Heart left ventricle (tissue), 13 donors: ENCODE results near the gene SOX6.

ENCODE experiments used
- CTCF ChIP-seq, 12 donors: fragments of 200-600 bp; sonication (generic) in 4 of 12; IDR thresholded peaks; one replicate each; pipeline versions ENCODE4 v1.5.0 to v1.8.0; 2018 to 2022; ENCODE audit warnings: antibody characterized with exemption in 12 of 12, mild to moderate bottlenecking in 5 of 12
- POLR2A ChIP-seq, 2 donors: fragments of 450-650 bp; IDR thresholded peaks; one replicate each; pipeline ENCODE4 v1.6.1; 2017; ENCODE audit warnings: antibody characterized with exemption in 2 of 2, mild to moderate bottlenecking in 2 of 2, moderate library complexity in 2 of 2
- donor health status: ischemic (EF 13 %, LVEDD 7.1; RV severe dilation, severe dysfunction).
- donor health status: DM: no; HTN: yes; CAD: no.
- donor health status: DM: no; HTN: no; CAD: no.
- donor health status: ischemic (EF 25% LVEDD 6.9; RV normal size, moderate dysfunction).
- donor health status: ischemic (EF 25% LVEDD 5.7; RV mildly dilated, moderate dysfunction).
- donor health status: ischemic (EF 35%, LVEDD 5.7; RV mildly dilated, moderate dysfunction).
- donor health status: nonischemic (EF 11% LVEDD 7.7; RV severe dilation, severe dysfunction).
- donor health status: DM: yes; HTN: yes; CAD: no.
- donor health status: PGD.
- donor health status: ischemic (EF 29% LVEDD 5.4; RV normal size, mild dysfunction).
- donor health status: nonischemic (EF 23%, LVEDD 6.1; RV moderate dilation, normal function).

GRCh38 chr11:16087886-16088285 lies 268.5 kb downstream of the SOX6 start:
- TF ChIP-seq CTCF (IDR thresholded peaks at IDR 0.05) (no peak), POLR2A (IDR thresholded peaks at IDR 0.05) (no peak)
